CD14-positive monocyte (primary cell): Measurements from ENCODE around the gene ST3GAL5. TPM values are rescaled to one million over a fixed set of nuclear protein-coding genes. Genes with fewer than 3 reads are reported as not detected.
A peak's percentile ranks its signal among the peaks of the same experiment; 100 is the strongest.

ENCODE experiments used
- DNase-seq, 3 donors: peaks; one replicate each; pipeline ENCODE4 v3.0.0-alpha.2; 2011 to 2022
- H2AFZ ChIP-seq: 2 replicates; pipeline ENCODE4 v1.6.0; 2012; ENCODE audit warnings: mild to moderate bottlenecking, low read depth, low read length, inconsistent platforms; ENCODE audit not compliant: insufficient read depth, poor library complexity, severe bottlenecking
- H3K27ac ChIP-seq, 2 donors: 1 replicate in 1 of 2; 2 replicates in 1 of 2; pipeline ENCODE4 v1.5.1; 2012 to 2013; ENCODE audit warnings: low read length in 2 of 2, control low read depth in 1 of 2, inconsistent platforms in 1 of 2, low read depth in 1 of 2, mild to moderate bottlenecking in 1 of 2
- H3K27me3 ChIP-seq, 2 donors: one replicate each; pipeline versions ENCODE4 v1.6.0 to v1.6.1; 2011 to 2013; ENCODE audit warnings: low read length in 2 of 2; ENCODE audit not compliant: control insufficient read depth in 2 of 2, insufficient read depth in 2 of 2
- H3K36me3 ChIP-seq, 2 donors: replicated peaks in 1 of 2; 1 replicate in 1 of 2; 2 replicates in 1 of 2; pipeline versions ENCODE4 v1.5.1 to v1.6.1; 2012 to 2013; ENCODE audit warnings: low read length in 2 of 2, control low read depth in 1 of 2, inconsistent platforms in 1 of 2, mild to moderate bottlenecking in 1 of 2; ENCODE audit not compliant: insufficient read depth in 2 of 2, control insufficient read depth in 1 of 2
- H3K4me1 ChIP-seq, 2 donors: 1 replicate in 1 of 2; 2 replicates in 1 of 2; pipeline versions ENCODE4 v1.5.1 to v1.6.1; 2012 to 2013; ENCODE audit warnings: low read length in 2 of 2, control low read depth in 1 of 2, inconsistent platforms in 1 of 2, mild to moderate bottlenecking in 1 of 2, moderate library complexity in 1 of 2; ENCODE audit not compliant: insufficient read depth in 2 of 2, control insufficient read depth in 1 of 2
- H3K4me2 ChIP-seq: replicated peaks from 2 replicates; pipeline ENCODE3; 2012; ENCODE audit warnings: low read length, moderate library complexity, mild to moderate bottlenecking; ENCODE audit not compliant: poor library complexity, severe bottlenecking; ENCODE audit errors: extremely low read depth
- H3K4me3 ChIP-seq, 3 experiments: fragments of 200-600 bp in 1 of 3; sonication (generic) in 1 of 3; replicated peaks in 1 of 3; 1 replicate in 2 of 3; 2 replicates in 1 of 3; pipeline ENCODE4 v1.5.1; 2011 to 2013; ENCODE audit warnings: low read length in 3 of 3, mild to moderate bottlenecking in 3 of 3, control low read depth in 2 of 3, low read depth in 2 of 3, inconsistent platforms in 1 of 3, moderate library complexity in 1 of 3
- H3K79me2 ChIP-seq: 2 replicates; pipeline ENCODE4 v1.6.0; 2012; ENCODE audit warnings: mild to moderate bottlenecking, control low read depth, inconsistent platforms, low read length, moderate library complexity; ENCODE audit not compliant: insufficient read depth
- H3K9ac ChIP-seq: 2 replicates; pipeline ENCODE4 v1.6.0; 2017; ENCODE audit warnings: low read length, mild to moderate bottlenecking; ENCODE audit not compliant: insufficient read depth, poor library complexity, severe bottlenecking
- H3K9me3 ChIP-seq, 2 donors: replicated peaks in 1 of 2; 1 replicate in 1 of 2; 2 replicates in 1 of 2; pipeline versions ENCODE4 v1.5.1 to v1.6.1; 2012 to 2013; ENCODE audit warnings: low read length in 2 of 2, control low read depth in 1 of 2; ENCODE audit not compliant: control insufficient read depth in 1 of 2, insufficient read depth in 1 of 2
- H4K20me1 ChIP-seq: 2 replicates; pipeline ENCODE4 v1.6.0; 2012; ENCODE audit warnings: mild to moderate bottlenecking, low read length, control low read depth, moderate library complexity; ENCODE audit not compliant: insufficient read depth
- H3K27ac Mint-ChIP-seq, 7 donors: one replicate each; pipeline ENCODE4 v1.8.0; 2020; ENCODE audit warnings: mild to moderate bottlenecking in 7 of 7, mixed read lengths in 7 of 7, moderate library complexity in 6 of 7, inconsistent platforms in 2 of 7
- H3K27me3 Mint-ChIP-seq, 3 donors: one replicate each; pipeline ENCODE4 v1.8.0; 2021 to 2022; ENCODE audit warnings: low read depth in 3 of 3, mild to moderate bottlenecking in 3 of 3, mixed read lengths in 3 of 3, moderate library complexity in 3 of 3, inconsistent platforms in 1 of 3
- H3K36me3 Mint-ChIP-seq, 2 donors: one replicate each; pipeline ENCODE4 v1.8.0; 2020; ENCODE audit warnings: mixed read lengths in 2 of 2, inconsistent platforms in 1 of 2, mild to moderate bottlenecking in 1 of 2
- H3K4me1 Mint-ChIP-seq: one replicate; pipeline ENCODE4 v1.8.0; 2020; ENCODE audit warnings: mild to moderate bottlenecking, mixed read lengths
- H3K4me3 Mint-ChIP-seq, 2 donors: one replicate each; pipeline ENCODE4 v1.8.0; 2020; ENCODE audit warnings: mild to moderate bottlenecking in 2 of 2, mixed read lengths in 2 of 2, moderate library complexity in 1 of 2
- H3K9me3 Mint-ChIP-seq, 7 donors: one replicate each; pipeline ENCODE4 v1.8.0; 2020 to 2022; ENCODE audit warnings: mixed read lengths in 7 of 7, mild to moderate bottlenecking in 6 of 7, moderate library complexity in 6 of 7, inconsistent platforms in 2 of 7
- CTCF ChIP-seq: fragments of 200-600 bp; IDR thresholded peaks from one replicate; pipeline ENCODE4 v1.8.0; 2022; ENCODE audit warnings: antibody characterized with exemption, mild to moderate bottlenecking
- WGBS: methylation state at CpG from one replicate; pipeline ENCODE4 v1.1.5; 2013; ENCODE audit warnings: missing lambda C conversion rate; ENCODE audit not compliant: insufficient coverage; 5-methylcytosine and 5-hydroxymethylcytosine counted together
- intact Hi-C, 2 donors: fragments of 100-400 bp; cut with micrococcal nuclease; formaldehyde crosslinking; loops; one replicate each; pipeline versions ENCODE4 v1.15.0 to v1.15.1; 2023
- polyA plus RNA-seq, 3 donors: library from polyadenylated mRNA; depleted of rRNA in 1 of 3; unstranded in 2 of 3; stranded (reverse) in 1 of 3; fragments of 300-500 nt in 2 of 3; fragments of >200 nt in 1 of 3; fragmentation: Illumina TruSeq in 2 of 3; gene quantifications; 1 replicate in 2 of 3; 2 replicates in 1 of 3; pipeline ENCODE4 v1.2.3, GENCODE V29; 2012 to 2021

Gene ST3GAL5
- polyA plus RNA-seq, 3 donors, result 14.0 to 51.2 (median 19.5) TPM

DNA sequence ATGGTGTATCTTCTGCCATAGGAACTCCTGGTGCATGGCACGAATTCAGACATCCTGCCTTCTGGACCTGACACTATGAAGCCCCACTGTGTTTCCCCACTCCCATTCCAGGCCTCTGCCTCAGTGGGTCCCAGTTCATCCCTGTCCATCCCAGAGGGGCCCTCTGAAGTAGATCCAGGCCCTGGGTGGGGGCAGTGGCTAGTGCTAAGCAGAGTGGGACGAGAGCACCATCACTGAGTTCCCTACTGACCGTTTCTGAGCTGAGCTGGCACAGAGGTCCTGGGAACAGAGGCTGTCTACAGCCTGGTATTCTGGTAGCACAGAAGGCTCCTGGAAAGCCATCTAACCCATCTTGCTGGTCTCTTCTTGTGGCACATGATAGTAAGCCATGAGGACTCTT, 81.0 kb downstream of the ST3GAL5 start:
- TF ChIP-seq CTCF, result no peak
- Histone ChIP-seq H3K36me3 (no peaks in the 10 kb centered on the region), H3K4me1 (peaks cover 4 to 21% of the 10 kb centered on the region in 2 donors), H3K4me2 (no peak overlapping the region), H3K9ac (no peak overlapping the region), H3K27ac (no peak overlapping the region), H4K20me1 (no peaks in the 10 kb centered on the region), H3K27me3 (peaks cover 0 to 5% of the 10 kb centered on the region in 2 donors), H3K79me2 (no peaks in the 10 kb centered on the region), H3K4me3 (no peak overlapping the region), H3K9me3 (no peaks in the 10 kb centered on the region), H2AFZ (no peak overlapping the region)
- Mint-ChIP-seq H3K4me3 (no peak overlapping the region), H3K36me3 (no peaks in the 10 kb centered on the region), H3K27ac (no peak overlapping the region), H3K27me3 (peaks cover 7 to 12% (median 9%) of the 10 kb centered on the region in 3 donors), H3K9me3 (no peaks in the 10 kb centered on the region), H3K4me1 (peaks cover 25% of the 10 kb centered on the region)
- no peak for DNase-seq
- whole genome bisulfite sequencing, result 93% methylated on average over 3 of the region's 3 CpGs
- intact Hi-C loops, result no loop called here

DNA sequence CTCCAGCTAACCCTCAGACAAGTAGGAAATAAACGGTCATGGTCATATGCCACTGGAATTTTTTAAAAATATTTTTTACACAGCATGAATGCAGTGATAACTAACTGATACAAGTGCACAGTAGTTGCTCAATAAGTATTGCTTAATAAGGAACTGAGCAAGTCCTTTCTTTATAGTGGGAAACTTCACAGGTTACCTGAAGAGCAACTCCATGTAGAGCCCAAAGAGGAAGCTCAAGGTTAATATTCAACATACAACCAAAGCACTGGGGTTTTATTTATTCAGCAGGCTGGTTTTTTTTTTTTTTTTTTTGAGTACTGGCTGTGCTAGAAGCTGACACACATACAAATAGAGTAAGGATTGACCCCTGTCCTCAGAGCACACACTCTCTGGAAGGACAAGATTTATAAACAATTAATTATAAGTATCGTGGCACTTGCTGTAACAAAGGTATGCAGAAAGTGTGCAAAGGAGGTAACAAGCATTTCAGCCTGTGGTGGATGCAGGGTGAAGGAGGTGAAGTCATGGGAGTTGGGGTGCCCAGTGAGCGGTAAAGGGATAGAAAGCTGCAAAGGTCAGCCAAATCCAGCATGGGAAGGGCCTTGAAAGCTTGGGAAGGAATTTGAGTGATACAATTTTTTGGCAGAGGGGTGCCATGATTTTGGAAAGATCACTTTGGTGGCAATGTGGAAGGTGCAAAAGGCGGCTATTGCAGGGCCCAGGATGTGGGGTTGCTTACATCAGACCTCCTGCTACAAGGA, 82.3 kb downstream of the ST3GAL5 start:
- Mint-ChIP-seq H3K4me1 (peaks cover 25% of the 10 kb centered on the region), H3K4me3 (no peak overlapping the region), H3K27me3 (peaks cover 2 to 8% (median 7%) of the 10 kb centered on the region in 3 donors), H3K9me3 (peaks cover 0 to 7% (median 3%) of the 10 kb centered on the region in 7 donors), H3K36me3 (no peaks in the 10 kb centered on the region), H3K27ac (peak overlapping the region in 1 of 7 donors; percentile 48)
- Histone ChIP-seq H3K9me3 (peaks cover 0 to 8% of the 10 kb centered on the region in 2 donors), H3K79me2 (no peaks in the 10 kb centered on the region), H3K27ac (no peak overlapping the region), H2AFZ (no peak overlapping the region), H4K20me1 (no peaks in the 10 kb centered on the region), H3K9ac (no peak overlapping the region), H3K4me3 (no peak overlapping the region), H3K4me1 (peaks cover 4 to 21% of the 10 kb centered on the region in 2 donors), H3K27me3 (peaks cover 0 to 3% of the 10 kb centered on the region in 2 donors), H3K4me2 (no peak overlapping the region), H3K36me3 (no peaks in the 10 kb centered on the region)
- DNase-seq, result peak; percentile 4 to 48 (median 34)
- TF ChIP-seq CTCF, result no peak
- intact Hi-C loops, result no loop called here
- WGBS, result 96% methylated on average over 3 of the region's 4 CpGs
